ENCODE data around the gene ST8SIA5.

ST8SIA5 gene

GRCh38 chr18:46711444-46711863 lies 45.4 kb downstream of the ST8SIA5 start:
- no peak for DNase-seq (ENCODE audit: low read depth in 2 of 2)

- DNase-seq (ENCODE audit: low read depth in 2 of 2) = no peak
Observed at GRCh38 chr18:46706968-46707367, 49.9 kb downstream of the ST8SIA5 start.

GRCh38 chr18:46705521-46705920 lies 51.3 kb downstream of the ST8SIA5 start:
- DNase-seq (ENCODE audit: low read depth in 2 of 2) = no peak

GRCh38 chr18:46704816-46705215 lies 52.0 kb downstream of the ST8SIA5 start:
- no peak for DNase-seq (ENCODE audit: low read depth in 2 of 2)

- no peak for DNase-seq (ENCODE audit: low read depth in 2 of 2)
Observed at GRCh38 chr18:46704189-46704588, 52.7 kb downstream of the ST8SIA5 start.

GRCh38 chr18:46702471-46702870 lies 54.4 kb downstream of the ST8SIA5 start:
- DNase-seq (ENCODE audit: low read depth in 2 of 2) = no peak

GRCh38 chr18:46700066-46700824 lies 56.6 kb downstream of the ST8SIA5 start:
- DNase-seq (ENCODE audit: low read depth in 2 of 2) = no peak

GRCh38 chr18:46696702-46697101 lies 60.2 kb downstream of the ST8SIA5 start:
- DNase-seq (ENCODE audit: low read depth in 2 of 2) = no peak

- DNase-seq (ENCODE audit: low read depth in 2 of 2) = no peak
Observed at GRCh38 chr18:46696268-46696667, 60.6 kb downstream of the ST8SIA5 start.

GRCh38 chr18:46693996-46694395 lies 62.9 kb downstream of the ST8SIA5 start:
- DNase-seq (ENCODE audit: low read depth in 2 of 2) = no peak

- no peak for DNase-seq (ENCODE audit: low read depth in 2 of 2)
Observed at GRCh38 chr18:46688853-46689525, 67.9 kb downstream of the ST8SIA5 start.

- DNase-seq (ENCODE audit: low read depth in 2 of 2) = no peak
Observed at GRCh38 chr18:46686186-46686585, 70.7 kb downstream of the ST8SIA5 start.

- DNase-seq (ENCODE audit: low read depth in 2 of 2) = no peak
Observed at GRCh38 chr18:46683252-46683651, 73.6 kb downstream of the ST8SIA5 start.

GRCh38 chr18:46680784-46681695 lies 75.8 kb downstream of the ST8SIA5 start:
- no peak for DNase-seq (ENCODE audit: low read depth in 2 of 2)

GRCh38 chr18:46679846-46680598 lies 76.8 kb downstream of the ST8SIA5 start:
- DNase-seq (ENCODE audit: low read depth in 2 of 2) = no peak

GRCh38 chr18:46678785-46679399 lies 78.0 kb downstream of the ST8SIA5 start:
- DNase-seq (ENCODE audit: low read depth in 2 of 2) = no peak

GRCh38 chr18:46678041-46678440 lies 78.8 kb downstream of the ST8SIA5 start:
- DNase-seq (ENCODE audit: low read depth in 2 of 2) = no peak

- DNase-seq (ENCODE audit: low read depth in 2 of 2) = no peak
Observed at GRCh38 chr18:46677611-46678010, 79.2 kb downstream of the ST8SIA5 start.

- no peak for DNase-seq (ENCODE audit: low read depth in 2 of 2)
Observed at GRCh38 chr18:46676182-46676835, 80.5 kb downstream of the ST8SIA5 start.

- DNase-seq (ENCODE audit: low read depth in 2 of 2) = no peak
Observed at GRCh38 chr18:46675112-46675511, 81.7 kb downstream of the ST8SIA5 start.
